Activated CD4-positive, alpha-beta T cell treated with anti-CD3 and anti-CD28 coated beads, Interleukin-2, amount 50 U/mL, for 48 hours (primary cell): Measurements from ENCODE around the gene ALS2CL.

Experiments used
- DNase-seq, 2 experiments: peaks; one replicate each; pipeline ENCODE4 v3.0.0-alpha.2; 2020

The ALS2CL gene

DNA sequence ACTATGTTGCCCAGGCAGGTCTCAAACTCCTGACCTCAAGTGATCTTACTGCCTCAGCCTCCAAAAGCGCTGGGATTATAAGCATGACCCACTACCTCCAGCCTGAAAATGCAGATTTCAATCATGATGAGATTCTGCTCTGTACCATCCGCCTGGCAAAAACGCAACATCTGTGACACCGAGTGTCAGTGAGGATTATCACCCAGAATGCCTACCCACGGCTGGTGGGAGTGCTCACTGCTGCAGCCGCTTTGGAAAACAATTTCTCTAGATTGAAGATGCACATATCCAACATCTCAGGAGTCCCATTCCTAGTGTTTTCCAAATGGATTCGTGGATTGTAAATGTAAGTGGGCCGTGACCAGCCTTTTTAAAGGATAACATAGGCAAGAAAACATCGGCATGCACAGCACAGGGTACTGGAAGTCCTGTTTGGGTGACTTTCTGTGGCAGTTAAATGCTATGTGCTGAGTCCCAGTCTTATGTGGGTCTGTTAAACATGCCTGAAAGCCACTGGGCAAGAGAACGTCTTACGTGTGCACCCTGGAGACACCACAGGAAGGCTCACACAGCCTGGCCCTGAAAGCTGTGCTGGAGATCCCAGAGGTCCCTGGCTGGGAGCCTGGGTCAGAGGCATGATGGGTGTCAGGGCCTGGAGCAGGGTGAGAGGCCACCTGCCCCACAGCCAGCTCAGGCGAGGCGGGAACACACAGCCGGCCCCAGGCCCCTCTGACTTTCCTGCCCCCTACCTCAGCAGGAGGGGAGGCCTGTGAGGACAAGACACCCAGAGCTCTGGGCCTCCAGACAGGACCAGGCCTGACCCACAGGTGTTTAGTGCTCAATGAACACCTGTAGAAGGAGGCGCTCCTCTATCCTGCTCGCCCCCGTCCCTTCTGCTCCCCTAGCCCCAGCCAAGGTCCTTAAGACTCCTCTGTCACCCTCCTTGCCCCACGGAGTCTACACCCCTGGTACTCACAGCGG, 23.3 kb upstream of the ALS2CL start:
- DNase-seq, result no peak

DNA sequence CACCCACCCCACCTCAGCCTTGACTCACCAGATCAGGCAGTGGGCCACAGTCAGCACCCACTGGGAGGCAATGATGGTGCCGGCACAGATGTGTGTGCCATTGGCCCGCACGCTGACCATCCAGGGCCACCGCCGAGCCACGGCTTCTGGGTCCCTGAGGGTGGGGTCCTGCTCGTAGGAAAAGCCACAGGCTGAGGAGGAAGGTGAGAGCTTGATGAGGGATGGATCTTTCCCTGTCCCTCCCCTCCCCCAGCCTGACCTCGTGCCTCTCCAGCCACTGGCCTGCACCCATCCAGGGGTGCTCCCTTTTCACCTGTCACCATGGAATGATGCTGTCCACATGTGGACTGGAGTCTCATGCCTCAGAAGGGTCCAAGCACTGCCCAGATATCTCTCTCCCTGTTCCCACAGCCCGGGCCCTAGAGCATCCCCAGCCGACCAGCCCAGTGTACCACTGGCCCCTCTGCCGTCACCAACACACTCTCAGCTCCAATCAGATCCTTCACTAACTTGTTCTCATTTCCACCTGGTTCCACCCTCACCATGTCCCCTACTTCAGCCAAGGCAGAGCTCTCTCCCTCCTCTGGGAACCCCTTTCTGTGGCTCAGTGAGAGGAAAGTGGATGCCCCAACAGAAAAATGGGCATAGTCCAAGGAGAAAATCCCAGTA, 22.2 kb upstream of the ALS2CL start:
- DNase-seq, result no peak

DNA sequence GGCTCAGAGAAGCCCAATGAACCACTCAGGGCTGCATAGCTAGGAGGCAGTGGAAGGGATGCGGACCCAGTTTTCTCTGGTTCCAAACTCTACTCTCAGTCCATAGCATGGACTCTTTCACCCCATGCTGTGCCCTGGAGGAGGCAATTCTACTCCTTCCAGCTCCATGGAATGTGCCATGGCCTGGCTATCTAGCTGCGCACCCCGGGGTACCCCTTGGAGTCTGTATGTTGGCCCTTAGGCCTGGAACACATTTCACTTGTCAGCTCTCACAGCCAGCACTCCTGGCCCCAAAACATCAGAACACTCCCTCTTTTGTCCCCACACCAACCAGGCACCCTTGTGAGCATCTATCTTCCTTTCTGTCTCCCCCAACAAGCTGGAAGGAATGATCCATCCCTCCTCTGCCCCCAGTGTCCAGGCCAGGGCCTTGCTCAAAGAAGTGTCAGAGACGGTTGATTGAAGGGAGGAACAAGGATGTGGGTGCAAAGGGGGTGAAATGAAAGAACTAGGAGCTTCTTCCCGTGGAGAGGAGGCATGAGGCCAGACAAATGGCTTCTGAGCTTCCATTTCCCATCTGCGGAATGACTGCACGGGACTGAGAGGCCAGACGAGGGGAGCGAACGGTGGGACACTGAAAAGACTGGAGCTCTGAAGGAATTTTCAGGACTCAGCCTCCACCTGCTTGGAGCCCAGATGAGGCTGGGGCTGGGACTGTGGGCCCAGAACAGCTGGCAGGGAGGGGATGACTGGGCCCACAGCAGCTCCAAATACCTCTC, 21.4 kb upstream of the ALS2CL start:
- no peak for DNase-seq

DNA sequence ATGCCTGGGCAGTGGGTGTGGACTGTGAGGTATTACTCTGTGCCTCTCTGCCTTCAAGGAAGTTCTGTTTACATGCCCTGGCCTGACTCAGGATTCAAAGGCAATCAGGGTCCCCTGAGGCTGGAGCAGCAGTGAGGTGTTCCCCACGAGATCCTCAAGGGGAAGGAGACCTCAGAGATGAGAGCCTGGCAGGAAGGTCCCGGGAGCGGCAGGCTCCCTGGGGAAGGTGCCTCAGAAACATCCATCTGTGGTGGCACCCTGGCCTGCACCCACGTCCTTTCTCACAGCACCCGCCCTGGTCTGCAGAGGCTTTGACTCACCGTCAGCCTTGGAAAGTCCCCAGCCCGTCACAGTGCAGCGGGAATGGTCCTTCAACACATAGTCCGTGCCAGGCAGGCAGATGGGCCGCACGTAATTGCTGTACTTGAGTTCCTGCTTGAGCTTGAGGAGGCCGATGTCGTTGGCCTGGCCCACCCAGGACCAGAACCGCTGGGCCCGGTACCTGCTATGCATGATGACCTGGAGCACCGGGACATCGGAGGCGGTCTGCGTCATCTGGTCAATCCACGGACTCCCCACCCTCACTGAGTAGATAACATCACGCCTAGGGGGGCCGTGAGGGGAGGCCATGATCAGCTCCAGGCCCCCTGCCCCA, 20.5 kb upstream of the ALS2CL start:
- DNase-seq, result peak; percentile 31 to 42

DNA sequence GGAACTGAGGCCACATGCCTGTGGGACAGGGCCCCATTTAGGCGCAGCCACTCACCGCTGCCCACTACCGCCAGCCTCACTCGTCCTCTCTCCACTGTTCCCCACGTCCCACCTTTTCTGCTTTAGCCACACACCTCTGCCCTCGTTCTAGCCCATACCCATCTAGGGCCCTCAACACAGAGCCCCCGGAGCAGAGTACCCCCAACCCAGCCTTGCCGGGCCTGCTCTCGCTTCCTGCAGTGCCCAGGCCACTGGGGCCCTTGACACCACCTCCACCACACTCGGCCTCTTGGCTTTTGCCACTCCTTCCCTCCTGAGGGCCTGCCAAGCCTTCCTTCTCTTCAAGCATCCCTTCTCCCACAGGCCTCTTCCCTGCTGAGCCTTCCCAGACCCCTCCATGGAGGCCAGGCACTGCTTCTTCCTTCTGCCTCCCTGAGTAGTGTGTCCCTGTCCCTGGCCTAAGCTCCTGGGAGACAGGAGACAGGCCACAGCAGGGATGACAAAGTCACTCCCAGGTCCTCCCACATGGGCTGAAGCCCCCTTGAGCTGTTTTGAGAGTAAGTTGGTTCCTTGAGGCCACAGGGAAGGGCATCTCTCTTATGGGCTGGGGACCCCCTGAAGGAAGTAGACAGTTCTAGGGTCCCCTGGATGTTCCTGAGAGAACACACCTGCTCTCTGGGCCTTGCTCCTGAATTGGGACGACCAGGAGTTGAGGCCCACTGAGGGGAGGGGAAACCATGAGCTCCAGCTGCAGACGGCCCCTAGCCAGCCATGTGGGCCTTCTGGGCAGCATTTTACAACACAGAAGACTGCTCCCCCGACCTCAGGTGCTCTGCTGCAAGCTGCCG, 19.8 kb upstream of the ALS2CL start:
- no peak for DNase-seq

DNA sequence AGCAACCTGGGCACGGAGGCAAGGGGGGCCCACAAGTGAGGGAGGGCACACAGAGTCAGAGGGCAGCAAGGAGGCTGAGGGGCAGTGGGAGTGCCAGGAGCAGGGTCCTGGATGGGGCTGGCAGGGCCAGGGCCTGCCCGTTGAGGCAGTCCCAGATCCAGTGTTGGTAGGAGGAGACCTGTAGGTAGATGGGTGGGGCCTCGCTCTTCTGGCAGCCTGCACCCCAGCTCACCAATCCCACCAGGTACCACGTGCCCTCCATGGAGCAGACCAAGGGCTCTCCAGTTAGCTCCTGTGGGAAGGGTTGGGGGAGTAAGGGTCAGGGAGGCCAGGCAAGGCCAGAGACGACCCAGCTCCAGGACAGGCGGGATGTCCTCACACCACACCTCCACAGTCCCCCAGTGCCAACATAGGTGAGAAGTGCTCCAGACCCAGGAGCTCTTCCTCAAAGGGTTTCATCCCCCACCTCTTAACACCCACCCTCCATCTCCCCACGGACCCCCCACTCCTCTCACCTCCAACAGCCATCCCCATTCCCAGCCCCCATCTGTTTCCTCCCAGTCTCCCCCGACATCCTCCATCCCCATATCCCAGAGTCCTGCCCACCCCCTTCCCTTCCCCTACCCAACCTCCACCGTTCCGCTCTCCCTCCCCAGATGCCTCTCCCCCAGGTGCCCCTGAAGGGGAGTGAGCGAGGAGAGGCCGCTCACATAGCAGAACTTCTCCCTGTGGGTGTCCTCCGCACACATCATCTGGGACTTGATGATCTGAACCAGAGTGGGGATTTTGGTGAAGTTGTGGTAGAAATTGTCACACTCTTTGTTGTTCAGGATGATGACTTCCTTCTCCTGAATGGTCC, 18.9 kb upstream of the ALS2CL start:
- no peak for DNase-seq

DNA sequence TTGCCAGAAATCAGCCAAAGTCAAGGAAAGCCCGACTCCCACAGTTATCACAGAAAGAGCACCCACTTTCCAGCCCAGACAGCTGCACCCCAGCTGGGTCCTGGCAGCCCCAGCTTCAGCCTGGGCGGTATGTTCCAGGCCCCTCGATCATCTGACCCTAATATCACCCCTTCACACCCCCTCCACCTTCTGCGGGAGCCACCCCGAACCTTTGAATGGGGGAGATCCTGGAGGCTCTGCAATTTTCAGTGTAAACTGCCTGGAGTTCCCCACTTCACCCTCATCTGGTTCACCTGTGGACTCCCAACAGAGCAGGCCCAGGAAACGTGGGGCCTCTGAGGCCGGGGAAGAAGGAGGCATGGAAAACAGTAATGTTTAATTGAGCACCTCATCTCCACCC, 18.3 kb upstream of the ALS2CL start:
- DNase-seq, result no peak

DNA sequence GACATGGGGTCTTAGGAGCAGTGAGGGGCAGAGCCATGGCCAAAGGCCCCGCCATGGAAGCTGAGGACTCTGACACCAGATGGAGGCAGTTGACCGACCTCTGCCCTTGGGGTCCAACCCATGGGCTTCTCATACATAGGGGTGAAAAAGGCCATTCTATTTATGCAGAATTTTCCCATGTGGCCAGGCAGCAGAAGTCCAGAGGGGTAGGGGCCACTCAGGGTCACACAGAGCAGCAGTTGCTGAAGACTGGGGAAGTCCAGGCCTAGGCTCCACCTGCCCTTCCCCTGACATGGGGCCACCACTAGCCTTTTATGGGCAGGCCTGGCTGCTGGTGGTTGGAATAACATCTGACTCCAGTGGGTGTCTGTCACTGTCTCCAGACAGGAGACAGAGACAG, 17.8 kb upstream of the ALS2CL start:
- no peak for DNase-seq

DNA sequence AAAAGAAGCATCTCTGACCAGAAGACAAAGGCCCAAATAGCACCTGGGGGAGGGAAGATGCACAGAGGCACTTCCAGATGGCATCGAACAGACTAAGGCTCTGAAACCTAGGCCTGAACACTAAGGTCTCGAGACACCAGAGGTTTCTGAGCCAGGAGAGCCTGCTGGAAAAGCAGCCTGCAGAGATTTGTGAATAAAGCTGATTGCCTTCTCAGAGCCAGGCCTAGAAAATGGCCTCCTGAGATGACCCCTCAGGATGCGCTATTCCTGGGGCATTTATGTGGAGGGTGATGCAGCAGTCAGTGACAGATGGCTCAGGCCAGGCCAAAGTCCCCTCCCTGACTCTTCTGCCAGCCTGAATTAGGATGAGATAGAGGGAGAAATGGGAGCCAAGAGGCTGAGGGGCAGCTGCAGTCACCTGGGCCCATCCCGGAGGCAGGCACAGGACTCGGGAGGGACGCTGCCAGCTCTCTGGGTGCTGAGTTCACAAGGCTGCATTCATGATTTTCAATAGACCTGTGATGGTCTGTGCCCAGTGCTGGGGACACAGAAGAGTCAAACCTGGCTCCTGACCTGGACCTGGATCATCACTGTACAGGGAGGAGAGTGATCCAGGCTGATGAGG, 17.3 kb upstream of the ALS2CL start:
- DNase-seq, result no peak

DNA sequence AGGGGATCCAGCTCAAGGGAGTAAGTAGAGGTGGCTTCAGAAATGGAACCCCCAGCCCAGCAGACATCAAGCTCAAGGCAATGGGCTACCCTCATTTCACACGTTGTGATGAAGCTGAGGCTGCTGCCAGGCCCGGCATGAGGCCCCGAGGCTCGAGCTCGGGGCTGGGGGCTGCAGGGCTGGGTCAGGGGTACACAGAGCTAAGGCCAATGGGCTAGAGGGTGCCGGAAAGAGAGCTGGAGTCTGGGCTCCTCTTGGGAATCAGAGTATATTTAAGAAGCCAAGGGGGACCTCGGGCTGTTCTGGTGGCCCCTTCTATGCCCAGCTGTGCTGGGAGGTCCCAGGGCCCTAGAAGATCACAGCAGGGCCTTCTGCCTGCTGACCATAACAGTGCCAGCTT, 16.8 kb upstream of the ALS2CL start:
- no peak for DNase-seq

DNA sequence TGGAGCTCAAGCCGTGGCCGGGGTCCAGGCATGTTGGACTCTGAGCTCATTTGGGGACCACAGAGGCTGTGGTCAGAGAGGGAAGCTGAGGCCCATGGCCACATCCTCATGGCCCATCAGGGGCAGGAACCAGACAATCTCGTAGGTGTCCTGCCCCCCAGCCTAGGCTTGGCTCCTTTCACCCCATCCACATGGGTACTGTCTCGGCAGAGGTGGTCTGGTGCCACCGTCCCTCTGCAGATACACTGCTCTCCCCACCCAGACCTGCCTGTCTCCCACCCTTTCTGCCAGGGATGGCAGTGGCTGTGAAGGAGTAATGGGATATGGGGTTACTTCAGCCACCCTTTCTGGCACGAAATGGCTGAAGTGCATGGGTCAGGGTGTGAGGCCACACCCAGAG, 16.2 kb upstream of the ALS2CL start:
- no peak for DNase-seq

DNA sequence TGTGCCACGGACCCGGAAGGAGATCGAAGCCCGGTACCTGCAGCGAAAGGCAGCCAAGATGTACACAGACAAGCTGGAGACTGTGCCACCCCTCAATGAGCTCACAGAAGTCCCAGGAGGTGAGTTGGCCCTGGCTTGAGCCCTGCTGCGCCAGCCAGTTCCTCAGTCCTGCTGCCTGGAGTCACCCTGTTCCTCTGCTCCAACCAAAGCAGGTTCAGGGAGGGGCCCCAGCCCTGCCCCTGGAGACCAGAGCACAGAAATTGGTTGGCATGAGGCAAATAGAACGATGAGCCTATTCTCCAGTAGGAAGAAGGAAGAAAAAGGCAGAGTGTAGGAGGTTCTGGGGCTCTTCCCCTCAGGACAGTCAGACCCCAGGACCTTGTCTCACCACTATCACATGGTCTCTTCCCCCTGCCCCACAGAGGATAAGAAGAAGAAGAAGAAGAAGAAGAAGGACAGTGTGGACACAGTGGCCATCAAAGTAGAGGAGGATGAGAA, 15.7 kb upstream of the ALS2CL start:
- DNase-seq, result no peak

DNA sequence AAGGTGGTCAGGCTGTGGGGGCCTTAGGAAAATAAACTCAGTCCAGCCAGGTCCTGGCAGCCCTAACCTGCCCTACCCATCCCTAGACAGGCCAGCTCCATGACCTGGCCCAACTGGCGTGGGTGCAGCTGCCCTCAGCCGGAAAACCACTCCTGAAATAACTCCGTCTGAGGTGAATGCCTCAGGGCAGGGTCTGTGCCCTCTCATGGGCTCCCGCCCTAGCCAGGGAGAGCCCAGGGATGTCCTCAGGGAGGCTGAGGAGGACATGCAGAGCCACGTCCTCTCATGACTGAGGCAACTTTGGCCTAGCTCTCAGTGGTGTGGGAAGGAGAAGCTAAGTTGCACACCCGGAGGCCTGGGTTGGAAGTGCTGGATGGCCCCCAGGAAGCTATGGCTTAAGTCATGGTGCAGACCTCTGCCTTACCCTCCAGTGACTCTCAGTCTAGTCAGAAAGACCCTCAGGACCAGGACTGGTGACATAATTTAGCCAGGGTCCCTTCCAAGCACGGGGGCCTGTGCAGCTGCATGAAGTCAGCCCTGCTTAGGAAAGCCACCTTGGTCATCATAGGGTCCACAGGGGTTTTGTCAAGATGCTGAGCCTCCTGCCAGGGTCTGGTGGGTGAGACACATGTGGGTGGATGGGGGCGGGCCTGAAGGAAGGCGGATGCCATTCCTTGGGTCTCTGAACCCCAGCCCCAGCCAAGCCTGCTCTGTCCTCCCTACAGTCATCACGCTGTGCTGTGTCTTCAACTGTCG, 15.1 kb upstream of the ALS2CL start:
- no peak for DNase-seq

DNA sequence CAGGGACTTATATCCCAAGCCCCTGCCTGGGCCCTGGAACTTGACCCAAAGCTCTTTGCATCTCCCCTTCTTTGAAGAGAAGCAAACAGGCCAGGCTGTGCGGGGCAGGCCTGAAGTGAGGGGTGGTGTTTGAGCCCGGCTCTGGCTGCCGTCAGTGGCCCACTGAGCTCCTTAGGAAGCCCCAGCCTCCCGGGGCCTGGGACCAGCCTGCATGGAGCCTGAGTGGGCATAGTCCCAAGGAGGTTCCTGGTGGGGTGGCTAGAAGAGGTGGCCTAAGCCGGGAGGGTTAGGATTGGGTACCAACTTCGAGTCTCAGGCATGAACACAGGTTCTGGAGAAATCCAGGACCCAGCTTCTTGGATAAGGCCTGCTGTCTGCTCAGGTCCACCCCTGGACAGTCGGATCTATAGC, 14.1 kb upstream of the ALS2CL start:
- DNase-seq, result no peak

DNA sequence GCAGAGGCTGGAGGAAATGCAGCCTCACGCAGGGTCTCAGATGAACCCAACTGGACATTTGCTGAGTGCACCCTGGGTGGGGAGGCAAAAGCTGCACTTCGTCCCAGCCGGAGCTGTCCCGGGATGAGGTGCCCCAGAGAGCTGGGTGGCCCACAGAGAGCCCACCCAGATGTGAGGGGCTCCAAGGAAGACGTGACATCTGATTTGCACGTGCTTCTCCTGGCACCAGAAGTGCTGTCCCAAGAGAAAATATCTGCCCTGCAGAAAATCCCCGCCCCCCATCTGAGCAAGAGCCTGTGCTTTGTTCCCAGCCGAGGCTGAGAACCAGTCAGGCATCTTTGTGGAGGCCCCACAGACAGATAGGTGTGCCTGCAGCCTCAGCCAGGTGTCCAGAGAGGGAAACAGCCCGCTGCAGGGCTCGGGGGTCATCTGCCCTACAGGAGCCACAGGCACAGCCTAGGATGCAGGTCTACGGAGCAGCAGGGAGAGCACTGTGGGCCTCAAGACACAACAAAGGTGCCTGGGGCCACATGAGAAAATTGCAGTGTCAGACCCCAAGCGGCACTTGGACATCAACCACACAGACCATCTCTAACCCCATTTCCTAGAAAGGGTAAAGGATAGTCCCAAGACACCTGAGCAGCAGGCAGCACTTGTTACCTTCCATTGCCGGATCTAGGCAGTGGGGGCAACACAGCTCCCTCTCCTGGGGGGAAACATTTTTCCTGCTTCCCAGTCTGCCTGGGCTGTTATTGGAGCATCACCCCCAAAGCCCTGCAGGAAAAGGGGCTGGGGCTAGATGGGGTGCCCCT, 13.5 kb upstream of the ALS2CL start:
- no peak for DNase-seq

DNA sequence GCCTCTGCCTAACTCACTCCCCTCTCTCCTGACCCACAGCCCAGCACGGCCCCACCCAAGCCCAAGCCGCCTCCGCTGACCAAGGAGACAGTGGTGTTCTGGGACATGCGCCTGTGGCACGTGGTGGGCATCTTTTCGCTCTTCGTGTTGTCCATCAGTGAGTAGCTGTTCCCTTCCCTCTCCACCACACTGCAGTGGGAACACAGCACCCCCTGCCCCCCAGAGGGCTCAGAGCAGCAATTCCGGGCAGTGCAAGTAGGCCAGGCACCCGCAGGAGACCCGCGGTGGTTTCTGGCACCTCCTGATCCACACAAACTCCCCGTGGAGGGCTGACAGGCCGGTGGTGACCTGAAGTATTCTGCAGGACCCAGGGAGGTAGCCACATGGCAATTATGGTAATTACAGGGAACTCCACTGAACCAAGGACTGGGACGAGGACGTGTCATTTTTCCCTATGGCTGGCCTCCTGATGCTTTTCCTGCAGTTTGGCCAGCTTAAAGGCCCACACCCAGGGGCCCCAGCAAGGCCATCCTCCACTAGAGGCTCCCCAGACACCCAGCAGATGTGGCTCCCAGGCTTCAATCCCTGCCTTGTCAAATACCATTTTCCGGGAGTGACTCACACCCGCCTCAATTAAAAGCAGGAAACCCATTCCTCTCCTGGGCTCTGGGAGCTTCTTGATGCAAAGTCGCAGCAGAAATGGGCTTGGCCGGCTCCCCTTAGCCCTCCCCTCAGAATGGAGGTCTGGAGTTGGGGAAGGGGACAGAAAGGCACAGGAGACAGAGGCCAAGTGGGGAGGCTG, 12.5 kb upstream of the ALS2CL start:
- DNase-seq, result no peak

DNA sequence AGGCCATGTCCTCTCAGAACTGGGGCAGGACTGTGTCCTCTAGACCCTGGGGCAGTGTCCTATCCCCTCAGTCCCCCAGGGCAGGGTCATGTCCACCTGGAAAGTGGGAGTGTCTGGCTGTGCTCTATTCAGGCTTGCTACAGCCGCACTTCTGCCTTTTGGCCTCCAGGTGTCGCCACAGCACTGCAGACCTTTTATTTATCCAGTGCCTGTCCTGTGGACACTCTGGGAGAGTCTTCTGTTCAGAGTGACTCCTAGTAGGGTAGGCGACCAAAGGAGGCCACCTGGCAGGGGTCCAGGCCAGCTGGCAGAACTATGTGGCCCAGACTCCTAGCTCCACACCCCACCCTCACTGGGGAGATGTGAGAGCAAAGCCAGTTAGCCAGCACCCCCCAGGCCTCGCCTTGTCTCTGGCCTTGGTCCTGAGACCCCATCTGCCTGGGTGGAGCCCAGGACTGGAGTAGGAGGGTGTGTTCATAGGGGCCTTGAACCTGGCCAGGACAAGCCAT, 11.6 kb upstream of the ALS2CL start:
- peak; percentile 67 to 77 for DNase-seq
